KMS-11 (cell line): ENCODE results near the gene PRXL2A.

Source experiments
- H2AFZ ChIP-seq: fragments of 200-600 bp; sonication (generic); 2 replicates; pipeline ENCODE4 v1.6.1; 2016; ENCODE audit warnings: antibody characterized with exemption, mixed run types, low read depth
- H3K27ac ChIP-seq: fragments of 200-600 bp; sonication (generic); 2 replicates; pipeline ENCODE4 v1.6.1; 2016; ENCODE audit warnings: mild to moderate bottlenecking, mixed run types
- H3K27me3 ChIP-seq: fragments of 200-600 bp; sonication (generic); 2 replicates; pipeline ENCODE4 v1.6.1; 2017; ENCODE audit warnings: mild to moderate bottlenecking, low read depth, mixed run types, moderate library complexity; ENCODE audit not compliant: insufficient read depth
- H3K36me3 ChIP-seq: fragments of 200-600 bp; sonication (generic); 2 replicates; pipeline ENCODE4 v1.6.1; 2017; ENCODE audit warnings: mild to moderate bottlenecking, mixed run types; ENCODE audit not compliant: insufficient read depth
- H3K4me1 ChIP-seq: fragments of 200-600 bp; sonication (generic); 2 replicates; pipeline ENCODE4 v1.6.1; 2016; ENCODE audit warnings: mild to moderate bottlenecking, low read depth, mixed run types; ENCODE audit not compliant: poor library complexity, severe bottlenecking
- H3K4me2 ChIP-seq: fragments of 200-600 bp; sonication (generic); 2 replicates; pipeline ENCODE4 v1.7.0; 2016; ENCODE audit warnings: mild to moderate bottlenecking, mixed run types
- H3K4me3 ChIP-seq: fragments of 200-600 bp; sonication (generic); IDR thresholded peaks from 2 replicates; pipeline ENCODE4 v1.6.1; 2017; ENCODE audit warnings: low read depth, low read length, mixed read lengths; ENCODE audit not compliant: insufficient read depth
- H3K79me2 ChIP-seq: fragments of 200-600 bp; sonication (generic); 2 replicates; pipeline ENCODE4 v1.6.1; 2016; ENCODE audit warnings: low read depth, mixed run types; ENCODE audit not compliant: insufficient read depth
- H3K9ac ChIP-seq: fragments of 200-600 bp; sonication (generic); 2 replicates; pipeline ENCODE4 v1.6.1; 2016; ENCODE audit warnings: mild to moderate bottlenecking, mixed run types
- H4K20me1 ChIP-seq: fragments of 200-600 bp; sonication (generic); 2 replicates; pipeline ENCODE4 v1.6.1; 2016; ENCODE audit warnings: mild to moderate bottlenecking, mixed run types; ENCODE audit not compliant: insufficient read depth
- CTCF ChIP-seq: fragments of 200-600 bp; sonication (generic); conservative IDR thresholded peaks from 2 replicates; pipeline ENCODE4 v1.6.1; 2017; ENCODE audit warnings: low read depth, mild to moderate bottlenecking, antibody characterized with exemption, low read length, moderate library complexity, mixed read lengths

PRXL2A gene

GRCh38 chr10:80453842-80454512 lies 45.6 kb downstream of the PRXL2A start, which contains the start of gene TSPAN14:
Gene TSPAN14 (plus strand): TSS chr10:80454310. CDS start chr10:80489234, 34,924 bp downstream.
- H3K27ac ChIP-seq, result peak within 1 kb of the TSS; percentile 32; the same call in 1 of the 2 replicates
- no peak within 1 kb of the TSS for H3K4me3 ChIP-seq
- H3K4me2 ChIP-seq, result peak within 1 kb of the TSS; percentile 83
- peak within 1 kb of the TSS; percentile 90 for H2AFZ ChIP-seq
- no peak for TF ChIP-seq CTCF
- H3K27me3 ChIP-seq, result no peaks in the 10 kb centered on the region
- peaks cover 42% of the 10 kb centered on the region for H3K4me1 ChIP-seq
- H3K79me2 ChIP-seq, result peaks cover 20% of the 10 kb centered on the region; the same call in 1 of the 2 replicates
- H3K9ac ChIP-seq, result peak within 1 kb of the TSS; percentile 61; the same call in 1 of the 2 replicates
- H3K36me3 ChIP-seq, result no peaks in the 10 kb centered on the region
- no peaks in the 10 kb centered on the region for H4K20me1 ChIP-seq

- Histone ChIP-seq H2AFZ (peak overlapping the region; percentile 79), H3K27me3 (no peaks in the 10 kb centered on the region), H3K79me2 (peaks cover 20% of the 10 kb centered on the region; the same call in 1 of the 2 replicates), H3K4me3 (no peak overlapping the region), H3K4me1 (peaks cover 50% of the 10 kb centered on the region), H3K36me3 (no peaks in the 10 kb centered on the region), H3K9ac (peak overlapping the region; percentile 61; the same call in 1 of the 2 replicates), H3K27ac (peak overlapping the region; percentile 32; the same call in 1 of the 2 replicates), H4K20me1 (no peaks in the 10 kb centered on the region), H3K4me2 (peak overlapping the region; percentile 83)
- TF ChIP-seq CTCF, result no peak
Observed at GRCh38 chr10:80454513-80455460, 46.4 kb downstream of the PRXL2A start.

- H4K20me1 ChIP-seq, result no peaks in the 10 kb centered on the region
- H3K36me3 ChIP-seq, result no peaks in the 10 kb centered on the region
- peaks cover 20% of the 10 kb centered on the region; the same call in 1 of the 2 replicates for H3K79me2 ChIP-seq
- H3K4me1 ChIP-seq, result peaks cover 51% of the 10 kb centered on the region
- no peaks in the 10 kb centered on the region for H3K27me3 ChIP-seq
- peak overlapping the region; percentile 79; the same call in 1 of the 2 replicates for H2AFZ ChIP-seq
- no peak overlapping the region for H3K27ac ChIP-seq
- H3K4me3 ChIP-seq, result no peak overlapping the region
- peak overlapping the region; percentile 61; the same call in 1 of the 2 replicates for H3K9ac ChIP-seq
- no peak for TF ChIP-seq CTCF
- peak overlapping the region; percentile 83 for H3K4me2 ChIP-seq
Observed at GRCh38 chr10:80455461-80456349, 47.4 kb downstream of the PRXL2A start.
